NCI-H1436 (cell line): ENCODE results near the gene RUSC1.
"Not testable (repeated sequence)": the region's sequence is repeated elsewhere in the genome, so short reads cannot be mapped to it uniquely, and the experiment has no call there.

Experiments
- DNase-seq: peaks from one replicate; lab custom pipeline; 2025; lab: John Stamatoyannopoulos, UW

RUSC1 gene, protein sequence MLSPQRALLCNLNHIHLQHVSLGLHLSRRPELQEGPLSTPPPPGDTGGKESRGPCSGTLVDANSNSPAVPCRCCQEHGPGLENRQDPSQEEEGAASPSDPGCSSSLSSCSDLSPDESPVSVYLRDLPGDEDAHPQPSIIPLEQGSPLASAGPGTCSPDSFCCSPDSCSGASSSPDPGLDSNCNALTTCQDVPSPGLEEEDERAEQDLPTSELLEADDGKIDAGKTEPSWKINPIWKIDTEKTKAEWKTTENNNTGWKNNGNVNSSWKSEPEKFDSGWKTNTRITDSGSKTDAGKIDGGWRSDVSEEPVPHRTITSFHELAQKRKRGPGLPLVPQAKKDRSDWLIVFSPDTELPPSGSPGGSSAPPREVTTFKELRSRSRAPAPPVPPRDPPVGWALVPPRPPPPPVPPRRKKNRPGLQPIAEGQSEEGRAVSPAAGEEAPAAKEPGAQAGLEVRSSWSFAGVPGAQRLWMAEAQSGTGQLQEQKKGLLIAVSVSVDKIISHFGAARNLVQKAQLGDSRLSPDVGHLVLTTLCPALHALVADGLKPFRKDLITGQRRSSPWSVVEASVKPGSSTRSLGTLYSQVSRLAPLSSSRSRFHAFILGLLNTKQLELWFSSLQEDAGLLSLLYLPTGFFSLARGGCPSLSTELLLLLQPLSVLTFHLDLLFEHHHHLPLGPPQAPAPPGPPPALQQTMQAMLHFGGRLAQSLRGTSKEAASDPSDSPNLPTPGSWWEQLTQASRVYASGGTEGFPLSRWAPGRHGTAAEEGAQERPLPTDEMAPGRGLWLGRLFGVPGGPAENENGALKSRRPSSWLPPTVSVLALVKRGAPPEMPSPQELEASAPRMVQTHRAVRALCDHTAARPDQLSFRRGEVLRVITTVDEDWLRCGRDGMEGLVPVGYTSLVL

DNA sequence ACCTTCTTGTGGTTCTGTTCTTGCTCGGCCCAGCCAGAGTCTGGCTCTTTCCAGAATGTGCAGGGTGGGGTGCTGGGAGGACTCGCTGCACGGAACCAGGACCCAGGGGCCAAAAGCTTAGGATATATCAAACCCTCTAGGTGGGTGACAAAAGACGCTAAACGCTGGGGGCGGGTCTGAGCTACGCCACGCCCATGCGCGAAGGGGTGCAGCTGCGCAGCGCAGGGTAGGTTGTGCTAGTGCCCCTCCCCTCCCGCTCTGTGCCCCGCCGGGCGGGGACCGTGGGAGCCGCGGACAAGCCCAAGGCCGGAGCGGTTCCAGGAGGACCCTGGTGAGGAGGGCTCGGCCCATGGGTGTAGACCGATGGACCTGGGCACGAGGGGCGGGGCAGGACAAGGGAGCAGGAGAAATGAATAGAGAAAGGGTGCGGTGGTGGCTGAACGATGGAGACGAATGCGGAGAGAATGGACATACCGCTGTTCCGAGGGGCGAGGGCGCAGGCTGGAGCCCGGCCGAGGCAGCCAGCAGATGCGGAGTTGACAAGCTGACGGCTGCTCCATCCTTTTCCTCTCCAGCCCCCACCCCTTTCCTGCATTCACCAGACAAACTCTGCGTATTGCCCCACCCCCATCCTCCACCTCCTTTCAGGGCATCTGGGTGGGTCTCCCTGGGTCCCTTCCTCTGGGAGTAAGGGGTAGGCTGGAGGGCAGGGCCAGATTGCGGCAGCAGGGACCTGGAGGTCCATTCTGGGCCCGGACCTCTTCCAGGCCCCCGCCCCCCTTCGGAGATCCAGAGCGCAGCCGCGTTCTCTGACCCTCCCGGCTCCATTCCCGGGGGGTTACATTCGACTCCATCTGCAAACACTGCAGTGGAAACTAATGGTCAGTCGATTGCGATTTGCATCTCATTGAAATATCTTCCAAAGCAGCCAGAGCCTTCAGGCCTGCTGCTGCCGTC is at the start of gene RUSC1:
RUSC1 (plus strand) TSS at position 234 of the 957 bp plus-strand sequence. CDS start 880 bp downstream, outside the sequence.
- DNase-seq: peak; percentile 52

DNA sequence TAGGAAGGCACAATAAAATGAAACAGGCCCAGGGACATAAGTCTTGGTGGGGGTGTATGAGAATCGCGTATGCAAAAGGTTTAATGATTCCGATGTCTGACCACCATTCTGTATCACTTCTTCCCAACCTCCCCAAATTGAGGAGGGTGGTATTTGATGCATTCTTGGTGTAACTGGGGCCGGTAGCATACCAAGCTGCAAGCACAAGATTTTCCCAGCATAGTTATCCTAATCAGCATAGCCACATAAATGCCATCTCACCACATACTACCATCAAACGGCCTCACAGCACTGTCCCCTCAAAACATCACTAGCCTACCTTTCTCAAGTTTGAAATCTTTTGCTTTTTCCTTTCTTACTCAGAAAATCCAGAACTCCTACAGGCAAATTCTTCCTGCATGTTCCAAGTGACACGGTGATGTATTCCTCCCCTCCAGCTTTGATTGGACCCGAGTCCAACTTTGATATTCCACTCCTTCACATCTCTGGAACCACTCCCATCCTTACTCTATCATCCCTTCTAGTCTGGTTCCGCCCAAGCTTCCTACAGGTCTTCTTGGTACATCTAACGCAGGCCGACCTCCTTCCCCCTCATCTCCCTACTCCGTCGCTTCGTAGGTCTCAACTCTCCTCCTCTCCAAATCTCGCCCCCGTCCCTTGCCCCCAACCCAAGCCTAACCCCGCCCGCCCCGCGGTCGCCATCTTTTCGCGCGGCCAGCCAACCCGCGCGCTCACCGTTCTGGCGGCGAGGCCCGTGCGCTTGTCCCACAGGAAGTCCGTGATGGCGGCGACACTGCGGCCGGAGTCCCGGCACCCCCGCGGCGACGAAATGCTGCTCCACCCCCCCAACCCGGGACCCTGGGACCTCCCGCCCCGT is 48.0 kb upstream of the RUSC1 start:
- no peak for DNase-seq

DNA sequence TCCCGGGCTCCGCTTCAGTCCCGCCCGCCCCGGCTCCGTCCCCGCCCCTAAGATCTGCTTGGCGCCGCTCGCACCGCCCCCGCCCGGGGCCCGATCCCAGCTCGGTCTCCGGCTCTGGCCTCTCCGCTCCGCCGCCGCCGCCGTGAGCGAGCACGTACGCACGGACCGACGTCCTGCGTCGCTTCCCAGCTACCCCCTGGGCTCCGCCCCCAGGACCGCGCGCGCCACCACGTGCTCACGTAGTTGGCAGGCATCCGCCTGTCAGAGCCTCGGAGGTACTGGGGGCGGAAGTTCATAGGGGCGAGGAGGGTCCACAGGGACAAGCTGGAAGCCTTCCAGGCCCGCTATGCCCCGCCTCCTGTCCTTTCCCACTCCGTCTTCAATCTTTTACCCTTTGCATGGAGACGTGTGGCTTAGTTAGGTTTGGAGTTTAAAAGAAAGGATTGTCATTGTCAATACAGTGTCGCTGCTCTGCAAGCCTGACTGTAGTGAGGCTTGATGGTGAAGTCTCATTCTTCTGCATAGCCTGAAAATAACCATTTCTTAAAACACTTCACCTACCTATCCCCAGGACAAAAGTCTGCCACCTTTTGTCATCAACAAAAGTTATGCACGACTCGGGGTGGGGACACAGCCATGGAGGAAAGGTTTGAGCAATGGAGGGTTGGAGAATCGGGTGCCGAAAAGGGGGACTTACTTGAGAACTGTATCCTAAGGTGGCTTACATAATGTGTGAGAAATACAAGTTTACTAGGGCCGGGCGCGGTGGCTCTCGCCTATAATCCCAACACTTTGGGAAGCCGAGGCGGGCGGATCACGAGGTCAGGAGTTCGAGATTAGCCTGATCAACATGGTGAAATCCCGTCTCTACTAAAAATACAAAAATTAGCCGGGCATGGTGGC is 47.1 kb upstream of the RUSC1 start, which contains the start of gene CLK2:
CLK2 (minus strand) TSS at position 162 of the 903 bp plus-strand sequence. CDS start 2,527 bp downstream, outside the sequence.
- DNase-seq: peak; percentile 96

DNA sequence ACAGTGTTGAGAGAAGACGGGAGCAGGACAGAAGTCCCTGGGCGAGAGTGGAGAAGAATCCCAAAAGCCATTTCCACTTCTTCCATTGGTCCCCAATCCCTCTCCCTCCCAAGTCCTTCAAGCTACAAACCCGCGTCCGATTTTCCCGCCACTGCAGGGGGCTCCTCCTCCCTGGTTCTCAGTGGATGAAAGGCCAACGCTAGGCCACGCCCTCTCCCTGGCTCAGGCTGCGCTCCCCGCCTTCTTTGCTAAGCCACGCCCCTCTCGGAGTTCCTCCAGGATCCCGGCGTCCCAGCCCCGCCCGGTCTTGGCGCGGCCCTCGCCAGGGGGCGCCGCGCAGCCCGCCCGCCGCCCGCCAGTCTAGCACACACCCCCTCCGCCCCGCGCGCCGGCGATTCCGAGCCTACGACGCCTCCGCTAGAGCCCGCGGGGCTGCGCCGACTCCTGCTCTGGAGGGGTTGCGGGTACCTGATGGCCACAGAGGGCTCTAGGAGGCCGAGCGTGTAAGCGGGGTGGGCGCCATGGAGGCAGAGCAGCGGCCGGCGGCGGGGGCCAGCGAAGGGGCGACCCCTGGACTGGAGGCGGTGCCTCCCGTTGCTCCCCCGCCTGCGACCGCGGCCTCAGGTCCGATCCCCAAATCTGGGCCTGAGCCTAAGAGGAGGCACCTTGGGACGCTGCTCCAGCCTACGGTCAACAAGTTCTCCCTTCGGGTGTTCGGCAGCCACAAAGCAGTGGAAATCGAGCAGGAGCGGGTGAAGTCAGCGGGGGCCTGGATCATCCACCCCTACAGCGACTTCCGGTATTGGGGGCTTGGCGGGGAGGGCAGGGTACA is 43.4 kb upstream of the RUSC1 start, which contains the start of gene HCN3:
HCN3 (plus strand) TSS at position 394 of the 832 bp plus-strand sequence; CDS start at position 522, 128 bp downstream.
- DNase-seq: peak; percentile 98

DNA sequence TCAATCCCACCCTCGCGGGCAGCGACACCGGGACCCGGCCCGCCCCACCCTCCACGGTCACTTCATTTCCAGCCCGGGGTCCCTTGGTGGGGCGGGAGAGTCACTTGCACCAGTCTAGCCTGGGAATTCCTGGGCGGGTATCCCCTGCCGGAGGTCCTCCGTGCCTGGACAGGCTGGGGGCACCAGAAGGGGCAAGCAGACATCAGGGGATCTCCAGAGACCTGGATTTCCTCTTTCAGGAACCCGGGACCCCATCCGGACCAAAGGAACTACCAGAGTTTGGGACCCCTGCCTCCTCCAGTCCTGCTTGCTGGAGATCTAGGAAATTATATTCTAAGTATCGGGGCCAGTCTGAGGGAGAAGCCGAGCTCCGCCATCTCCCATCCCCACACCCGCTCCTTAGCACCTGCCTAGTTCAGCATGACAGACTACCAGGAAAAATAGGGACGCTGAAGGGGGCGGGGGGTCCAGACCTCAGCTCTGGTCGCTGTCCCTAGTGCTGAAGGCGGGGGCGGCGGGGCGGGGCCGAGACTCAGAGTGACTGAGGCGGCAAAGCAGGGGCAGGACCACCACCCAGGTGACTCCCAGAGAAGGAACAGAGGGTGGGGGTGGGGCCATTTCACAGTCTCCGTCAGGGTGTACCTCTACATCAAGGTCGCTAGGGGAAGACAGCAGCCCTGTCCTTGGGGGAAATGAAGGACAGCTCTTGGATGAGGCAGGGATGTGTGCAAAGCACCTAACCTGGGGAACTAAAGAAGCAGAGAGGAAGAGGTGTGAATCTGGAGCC is 42.6 kb upstream of the RUSC1 start:
- peak; percentile 73 for DNase-seq

DNA sequence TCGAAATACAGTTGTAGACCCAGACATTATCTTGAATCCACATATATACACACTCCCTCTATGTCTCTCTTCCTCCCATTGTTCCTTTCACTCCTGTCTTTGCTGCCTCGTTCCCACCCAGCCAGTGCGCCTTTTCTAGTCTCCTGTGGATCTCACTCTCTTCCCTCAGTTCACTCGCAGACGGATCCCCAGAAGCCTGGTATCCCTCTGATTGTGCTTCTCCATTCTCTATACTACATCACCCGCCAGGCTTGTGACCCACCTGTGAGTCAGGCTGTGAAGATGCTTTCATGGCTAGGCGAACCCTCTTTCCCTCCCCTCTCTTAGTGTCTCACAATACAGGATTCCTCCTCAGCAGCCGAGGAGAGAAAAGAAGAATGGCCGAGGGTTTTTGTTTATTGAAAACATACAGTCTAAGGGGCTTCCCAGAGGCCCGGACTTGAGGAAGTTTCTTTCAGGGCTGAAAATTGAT is 42.0 kb upstream of the RUSC1 start:
- no peak for DNase-seq

DNA sequence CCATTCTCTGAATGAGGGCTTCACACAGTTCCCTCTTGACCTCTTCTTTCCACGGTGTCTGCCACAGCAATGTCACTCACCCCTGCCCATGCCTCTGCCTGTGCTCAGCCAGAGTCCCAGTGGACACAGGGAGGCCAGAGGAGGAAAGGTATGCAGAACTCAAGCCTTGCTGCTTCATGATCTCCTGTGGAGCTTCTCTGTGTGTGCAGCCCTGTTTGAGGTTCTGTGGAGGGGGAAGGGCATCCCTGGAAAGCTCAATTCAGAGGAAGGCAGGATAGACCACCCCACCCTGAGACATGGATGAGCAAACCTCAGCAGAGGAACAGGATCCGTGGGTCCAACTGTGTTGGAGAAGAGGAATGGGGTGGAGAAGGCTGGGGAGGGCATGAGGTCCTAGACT is 41.4 kb upstream of the RUSC1 start:
- DNase-seq: no peak

DNA sequence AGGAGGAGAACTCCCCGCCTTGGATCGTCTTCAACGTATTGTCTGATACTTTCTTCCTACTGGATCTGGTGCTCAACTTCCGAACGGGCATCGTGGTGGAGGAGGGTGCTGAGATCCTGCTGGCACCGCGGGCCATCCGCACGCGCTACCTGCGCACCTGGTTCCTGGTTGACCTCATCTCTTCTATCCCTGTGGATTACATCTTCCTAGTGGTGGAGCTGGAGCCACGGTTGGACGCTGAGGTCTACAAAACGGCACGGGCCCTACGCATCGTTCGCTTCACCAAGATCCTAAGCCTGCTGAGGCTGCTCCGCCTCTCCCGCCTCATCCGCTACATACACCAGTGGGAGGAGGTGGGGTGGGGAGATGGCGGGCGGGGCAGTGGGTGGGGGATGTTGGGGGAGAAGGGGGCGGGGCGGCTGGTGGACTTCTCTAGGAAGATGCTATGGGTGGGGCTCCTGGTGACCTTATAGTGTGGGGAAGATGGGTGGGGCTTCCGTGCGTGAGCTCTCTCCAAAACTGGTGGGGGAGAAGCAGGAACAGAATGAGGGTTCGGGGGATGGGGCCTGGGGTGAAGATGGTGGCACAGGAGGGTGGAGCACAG is 38.1 kb upstream of the RUSC1 start:
- DNase-seq: no peak

DNA sequence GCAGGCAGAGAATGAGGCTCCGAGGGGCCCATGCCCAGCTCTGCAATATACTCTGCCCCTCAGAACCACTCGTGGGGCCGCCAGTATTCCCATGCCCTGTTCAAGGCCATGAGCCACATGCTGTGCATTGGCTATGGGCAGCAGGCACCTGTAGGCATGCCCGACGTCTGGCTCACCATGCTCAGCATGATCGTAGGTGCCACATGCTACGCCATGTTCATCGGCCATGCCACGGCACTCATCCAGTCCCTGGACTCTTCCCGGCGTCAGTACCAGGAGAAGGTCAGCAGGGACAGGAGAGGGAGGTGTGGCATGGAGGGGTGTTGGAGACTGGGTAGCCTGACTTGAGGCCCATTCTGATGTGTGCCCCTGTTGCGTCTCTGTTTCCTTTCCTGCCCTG is 36.2 kb upstream of the RUSC1 start:
- no peak for DNase-seq

DNA sequence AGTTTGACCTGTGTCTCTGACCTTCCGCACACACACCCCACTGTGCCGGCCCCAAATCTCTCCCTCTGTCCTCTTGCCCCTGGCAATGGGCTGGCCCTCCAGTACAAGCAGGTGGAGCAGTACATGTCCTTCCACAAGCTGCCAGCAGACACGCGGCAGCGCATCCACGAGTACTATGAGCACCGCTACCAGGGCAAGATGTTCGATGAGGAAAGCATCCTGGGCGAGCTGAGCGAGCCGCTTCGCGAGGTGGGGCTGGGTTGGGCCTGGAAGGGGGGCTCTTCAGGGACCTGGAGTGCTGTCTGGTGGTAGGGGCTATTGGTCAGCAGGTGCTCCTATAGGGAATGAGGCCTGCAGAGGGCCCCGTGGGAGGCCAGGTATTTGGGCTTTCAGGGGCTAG is 35.6 kb upstream of the RUSC1 start:
- DNase-seq: no peak

DNA sequence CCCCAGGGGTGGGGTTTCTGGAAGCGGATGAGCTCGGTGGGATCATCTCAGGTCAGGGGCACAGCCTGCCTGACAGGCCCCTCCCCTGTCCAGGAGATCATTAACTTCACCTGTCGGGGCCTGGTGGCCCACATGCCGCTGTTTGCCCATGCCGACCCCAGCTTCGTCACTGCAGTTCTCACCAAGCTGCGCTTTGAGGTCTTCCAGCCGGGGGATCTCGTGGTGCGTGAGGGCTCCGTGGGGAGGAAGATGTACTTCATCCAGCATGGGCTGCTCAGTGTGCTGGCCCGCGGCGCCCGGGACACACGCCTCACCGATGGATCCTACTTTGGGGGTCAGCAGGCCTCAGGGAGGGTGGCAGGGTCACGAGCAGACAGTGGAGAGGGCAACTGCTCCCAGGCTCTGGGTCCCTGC is 35.1 kb upstream of the RUSC1 start:
- no peak for DNase-seq

DNA sequence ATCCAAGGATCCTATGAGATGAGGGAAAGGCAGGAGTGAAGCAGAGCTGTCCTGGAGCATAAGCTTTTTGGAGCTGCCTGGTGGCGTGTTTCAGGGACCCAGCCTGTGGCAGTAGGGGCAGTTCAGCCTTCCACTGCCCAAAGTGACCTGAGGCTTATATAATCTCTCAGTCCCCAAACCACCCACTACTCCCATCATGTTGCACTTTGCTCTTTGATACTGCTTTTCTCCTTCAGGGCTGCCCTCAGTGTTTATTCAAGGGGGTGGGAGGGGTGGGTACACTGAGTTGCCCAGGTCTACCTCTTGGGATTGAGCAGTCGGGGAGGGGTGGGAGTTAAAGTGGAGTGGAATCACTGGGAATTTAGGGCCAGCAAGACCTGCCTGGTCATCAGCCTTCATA is 34.1 kb upstream of the RUSC1 start:
- DNase-seq: no peak

DNA sequence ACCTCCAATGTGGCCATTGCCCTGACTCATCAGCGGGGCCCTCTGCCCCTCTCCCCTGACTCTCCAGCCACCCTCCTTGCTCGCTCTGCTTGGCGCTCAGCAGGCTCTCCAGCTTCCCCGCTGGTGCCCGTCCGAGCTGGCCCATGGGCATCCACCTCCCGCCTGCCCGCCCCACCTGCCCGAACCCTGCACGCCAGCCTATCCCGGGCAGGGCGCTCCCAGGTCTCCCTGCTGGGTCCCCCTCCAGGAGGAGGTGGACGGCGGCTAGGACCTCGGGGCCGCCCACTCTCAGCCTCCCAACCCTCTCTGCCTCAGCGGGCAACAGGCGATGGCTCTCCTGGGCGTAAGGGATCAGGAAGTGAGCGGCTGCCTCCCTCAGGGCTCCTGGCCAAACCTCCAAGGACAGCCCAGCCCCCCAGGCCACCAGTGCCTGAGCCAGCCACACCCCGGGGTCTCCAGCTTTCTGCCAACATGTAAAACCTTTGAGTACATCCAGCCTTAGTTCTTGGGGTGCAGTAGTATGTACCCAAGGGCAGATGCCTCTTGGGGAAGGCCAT is 32.6 kb upstream of the RUSC1 start:
- no peak for DNase-seq

DNA sequence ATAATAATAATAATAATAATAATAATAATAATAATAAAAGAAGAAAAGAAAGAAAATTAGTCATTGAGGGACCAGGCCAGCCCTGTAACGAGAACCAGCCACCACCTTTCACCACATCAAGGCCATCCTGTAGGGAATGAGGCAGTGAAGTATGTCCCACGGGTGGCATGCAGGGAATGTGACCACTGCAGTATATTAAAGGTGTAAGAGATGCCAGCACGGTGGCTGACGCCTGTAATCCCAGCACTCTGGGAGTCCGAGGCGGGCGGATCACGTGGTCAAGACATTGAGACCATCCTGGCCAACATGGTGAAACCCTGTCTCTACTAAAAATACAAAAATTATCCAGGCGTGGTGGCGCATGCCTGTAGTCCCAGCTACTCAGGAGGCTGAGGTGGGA is 29.7 kb upstream of the RUSC1 start:
- DNase-seq: not testable (repeated sequence)

DNA sequence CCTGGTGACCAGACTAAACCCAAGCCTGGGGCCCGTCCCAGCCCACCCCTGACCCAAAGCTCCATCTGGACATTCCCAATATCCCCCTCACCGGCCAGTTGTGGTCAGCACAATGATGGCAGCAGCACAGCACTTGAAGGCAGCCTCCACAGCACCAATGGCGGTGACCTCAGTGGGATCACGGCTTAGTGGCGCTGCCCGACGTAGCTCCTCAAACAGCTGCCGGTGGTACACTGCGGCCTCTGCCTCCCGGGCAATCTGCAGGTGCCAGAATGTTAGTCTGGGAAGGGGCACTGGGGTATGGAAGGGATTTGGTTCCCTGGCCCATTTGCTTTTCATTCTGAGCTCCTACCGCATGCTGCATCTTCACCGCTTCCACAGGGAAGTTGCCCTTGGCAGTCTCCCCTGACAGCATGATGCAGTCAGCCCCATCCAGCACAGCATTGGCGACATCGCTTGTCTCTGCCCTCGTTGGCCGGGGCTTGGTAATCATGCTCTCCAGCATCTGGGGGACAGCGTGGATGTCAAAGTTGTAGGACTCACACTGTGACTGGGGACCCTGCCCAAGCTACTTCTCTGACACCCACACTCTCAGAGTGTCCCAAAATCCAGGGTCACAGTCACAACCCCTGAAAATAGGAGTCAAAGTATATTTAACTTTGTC is 27.5 kb upstream of the RUSC1 start:
- no peak for DNase-seq

DNA sequence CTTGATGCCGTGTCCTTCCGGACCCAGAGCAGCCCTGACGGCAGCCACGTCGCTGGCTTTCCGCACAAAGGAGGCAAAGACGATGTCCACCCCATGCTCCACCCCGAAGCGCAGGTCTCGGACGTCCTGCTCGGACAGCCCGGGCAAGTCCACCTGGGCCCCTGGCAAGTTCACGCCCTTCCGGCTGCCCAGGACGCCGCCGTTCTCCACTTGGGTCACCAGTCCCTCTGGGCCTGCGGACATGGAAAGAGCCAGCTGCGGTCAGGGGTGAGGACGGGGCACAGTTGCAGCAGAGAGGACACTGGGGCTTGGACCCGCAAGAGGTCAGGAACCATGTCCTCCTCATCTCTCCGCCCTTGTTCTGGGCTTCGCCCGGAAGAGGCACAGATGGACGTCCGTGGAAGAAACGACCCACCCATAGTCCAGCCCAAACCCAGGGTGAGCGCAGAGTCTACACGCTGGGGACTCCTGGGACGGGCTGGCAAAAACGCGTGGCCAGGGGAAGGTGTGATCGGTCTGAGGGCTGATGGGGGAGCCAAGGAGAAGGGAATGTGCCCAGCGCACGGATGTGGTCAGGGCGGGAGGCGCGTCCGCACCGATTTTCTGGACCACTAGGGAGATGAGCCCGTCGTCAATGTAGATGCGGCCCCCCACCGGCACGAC is 26.0 kb upstream of the RUSC1 start:
- no peak for DNase-seq
